Retinal pigment epithelial cell (primary cell): Measurements from ENCODE around the gene ZIC1.

Experiments
- DNase-seq: peaks from one replicate; pipeline ENCODE4 v3.0.0-alpha.2; 2010; ENCODE audit warnings: low read depth
- H3K4me3 ChIP-seq: 2 replicates; pipeline ENCODE4 v1.5.1; 2011; ENCODE audit warnings: mild to moderate bottlenecking, low read length, control low read depth, moderate library complexity
- TF ChIP-seq, protein P1 (sequence below): conservative IDR thresholded peaks from 2 replicates; pipeline ENCODE4 v1.5.1; 2011; ENCODE audit warnings: low read depth, low read length, control low read depth, inconsistent platforms

The ZIC1 gene

DNA sequence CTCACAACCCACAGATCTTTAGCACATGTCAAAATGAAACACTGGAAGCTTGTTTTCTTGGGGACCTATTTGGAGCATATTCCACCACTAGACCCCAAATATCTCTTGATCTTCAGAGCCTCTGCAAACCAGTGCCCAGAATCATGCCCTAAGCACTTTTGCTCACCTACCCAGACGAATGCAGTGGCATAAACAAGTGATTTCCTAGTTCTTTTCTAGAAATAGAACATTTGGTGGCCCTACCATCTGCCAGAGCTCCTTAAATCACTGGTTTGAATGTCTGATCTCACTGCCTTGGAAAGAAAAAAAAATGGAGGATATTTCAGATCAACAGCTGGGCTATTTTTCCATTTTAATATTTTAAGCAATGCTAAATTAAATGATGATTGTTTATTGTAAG, 8.2 kb upstream of the ZIC1 start:
- no peak for DNase-seq
- H3K4me3 ChIP-seq: no peak overlapping the region
- TF ChIP-seq, protein P1, sequence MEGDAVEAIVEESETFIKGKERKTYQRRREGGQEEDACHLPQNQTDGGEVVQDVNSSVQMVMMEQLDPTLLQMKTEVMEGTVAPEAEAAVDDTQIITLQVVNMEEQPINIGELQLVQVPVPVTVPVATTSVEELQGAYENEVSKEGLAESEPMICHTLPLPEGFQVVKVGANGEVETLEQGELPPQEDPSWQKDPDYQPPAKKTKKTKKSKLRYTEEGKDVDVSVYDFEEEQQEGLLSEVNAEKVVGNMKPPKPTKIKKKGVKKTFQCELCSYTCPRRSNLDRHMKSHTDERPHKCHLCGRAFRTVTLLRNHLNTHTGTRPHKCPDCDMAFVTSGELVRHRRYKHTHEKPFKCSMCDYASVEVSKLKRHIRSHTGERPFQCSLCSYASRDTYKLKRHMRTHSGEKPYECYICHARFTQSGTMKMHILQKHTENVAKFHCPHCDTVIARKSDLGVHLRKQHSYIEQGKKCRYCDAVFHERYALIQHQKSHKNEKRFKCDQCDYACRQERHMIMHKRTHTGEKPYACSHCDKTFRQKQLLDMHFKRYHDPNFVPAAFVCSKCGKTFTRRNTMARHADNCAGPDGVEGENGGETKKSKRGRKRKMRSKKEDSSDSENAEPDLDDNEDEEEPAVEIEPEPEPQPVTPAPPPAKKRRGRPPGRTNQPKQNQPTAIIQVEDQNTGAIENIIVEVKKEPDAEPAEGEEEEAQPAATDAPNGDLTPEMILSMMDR: no peak

DNA sequence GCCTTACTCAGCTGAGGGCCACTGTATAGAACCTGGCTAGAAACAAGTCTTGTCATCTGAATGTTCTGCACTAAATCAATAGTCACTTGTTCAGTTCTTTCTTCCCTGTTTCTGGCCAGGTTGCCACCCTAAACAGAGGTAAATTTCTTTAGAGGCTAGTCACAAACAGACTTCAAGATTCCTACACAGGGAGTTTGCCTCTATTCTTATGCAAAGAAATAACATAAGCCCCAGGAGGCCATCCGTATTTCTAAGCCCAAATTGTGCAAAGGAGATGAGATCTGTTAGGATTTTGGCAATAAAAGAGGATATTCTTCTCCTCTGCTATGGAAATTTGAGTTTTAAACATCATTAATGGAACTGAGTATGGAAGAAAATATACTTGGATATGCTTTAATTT, 7.7 kb upstream of the ZIC1 start:
- TF ChIP-seq, protein P1: no peak
- DNase-seq: no peak
- no peak overlapping the region for H3K4me3 ChIP-seq

DNA sequence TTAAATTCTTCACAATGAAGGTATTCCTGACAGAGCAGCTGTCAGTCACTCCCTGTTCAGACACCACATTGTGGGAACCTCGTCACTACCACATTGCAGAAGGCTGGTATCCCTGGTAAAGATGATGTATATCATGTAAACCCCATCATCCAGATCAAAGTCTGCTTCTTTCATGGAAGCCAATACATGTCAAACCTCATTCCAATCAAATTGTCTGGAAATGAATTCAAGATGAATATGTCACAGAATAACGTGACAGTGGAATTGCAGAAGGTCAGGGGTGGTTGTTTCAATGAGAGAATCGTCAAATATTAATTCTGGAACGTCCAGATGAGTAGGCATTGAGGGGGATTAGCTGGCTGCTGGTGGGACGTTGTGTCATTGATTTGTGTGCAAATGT, 7.0 kb upstream of the ZIC1 start:
- TF ChIP-seq, protein P1: no peak

DNA sequence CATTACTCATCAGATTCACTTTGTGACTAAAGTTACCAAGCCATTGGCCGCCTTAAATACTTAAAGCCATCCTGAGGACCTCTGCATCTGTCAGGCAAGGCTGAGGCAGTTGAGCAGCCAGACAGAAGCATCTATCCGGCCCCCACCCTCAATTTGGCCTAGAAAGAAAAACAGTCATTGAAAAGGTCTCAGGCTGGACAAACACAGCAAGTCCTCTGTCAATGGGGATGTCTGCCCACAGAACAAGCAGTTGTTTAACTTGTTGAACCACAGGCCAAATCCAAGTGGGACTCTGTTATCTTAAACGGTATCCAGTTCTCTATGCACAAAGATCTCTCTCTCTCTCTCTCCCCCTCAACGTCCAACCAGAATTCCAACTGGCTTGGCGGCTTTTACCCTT, 5.7 kb upstream of the ZIC1 start:
- TF ChIP-seq, protein P1: no peak
- no peak for DNase-seq
- no peak overlapping the region for H3K4me3 ChIP-seq

More for the DNA sequence above, 7.0 kb upstream of the ZIC1 start:
- H3K4me3 ChIP-seq: no peak overlapping the region
- DNase-seq: no peak

DNA sequence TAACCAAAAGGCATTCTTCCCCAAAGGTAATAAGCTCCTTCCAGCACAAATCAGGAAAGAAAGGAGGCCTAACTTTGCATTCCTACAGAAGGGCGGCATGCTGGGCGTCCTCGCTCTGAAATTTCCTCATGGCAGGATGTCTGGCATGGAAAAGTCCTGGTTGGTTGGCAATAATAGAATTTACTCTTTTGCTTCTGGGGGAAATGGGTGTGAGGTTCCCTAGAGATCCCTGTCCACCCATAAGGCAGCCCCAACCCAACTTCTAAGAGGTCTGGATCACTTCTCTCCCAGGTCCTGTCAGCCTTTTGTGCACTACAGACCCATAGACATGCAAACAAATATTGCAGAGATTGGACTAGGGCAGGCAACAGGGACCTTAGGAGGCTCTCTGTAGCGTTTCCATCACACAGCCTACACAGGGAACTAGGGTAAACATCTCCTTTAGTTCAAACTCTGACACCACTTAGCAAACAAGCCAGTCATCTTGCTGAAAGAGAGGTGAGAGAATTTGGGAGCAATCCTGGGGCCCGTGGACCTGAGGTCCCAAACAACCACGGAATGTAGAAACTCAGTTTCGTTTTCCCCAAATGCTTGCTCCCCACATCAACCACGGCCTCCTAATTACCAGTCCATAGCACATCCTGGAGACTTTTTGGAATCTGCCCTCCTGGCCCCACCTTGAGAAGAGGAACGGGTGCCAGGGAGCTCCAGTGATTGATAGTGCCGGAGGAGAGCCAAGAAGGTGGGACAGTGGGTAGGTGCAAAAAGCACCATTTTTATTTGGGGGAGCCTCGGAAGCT, 5.0 kb upstream of the ZIC1 start:
- no peak overlapping the region for H3K4me3 ChIP-seq
- TF ChIP-seq, protein P1: no peak
- DNase-seq: no peak

DNA sequence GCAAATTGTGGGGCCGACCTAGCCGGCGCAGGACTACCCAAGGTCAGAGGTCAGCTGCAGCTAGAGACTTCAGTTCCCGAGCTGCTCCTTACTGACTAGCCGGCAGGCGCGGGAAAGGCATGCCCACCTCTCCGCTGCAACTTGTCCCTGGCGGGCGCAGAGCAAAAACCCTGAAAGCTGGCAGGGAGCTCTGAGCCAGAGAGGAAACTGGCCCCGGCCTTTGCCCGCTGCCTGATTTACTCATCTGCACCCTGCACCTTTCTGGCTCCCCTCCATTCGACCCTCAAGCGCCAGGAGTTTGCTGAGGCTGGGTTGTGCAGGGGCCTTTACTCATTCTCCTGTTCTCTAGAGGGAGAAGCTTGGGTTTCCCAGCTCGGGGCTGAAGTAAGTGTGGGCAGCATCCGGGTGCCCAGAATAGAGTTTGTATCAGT, 4.3 kb upstream of the ZIC1 start:
- no peak overlapping the region for H3K4me3 ChIP-seq
- TF ChIP-seq, protein P1: no peak

More for the DNA sequence above, 4.3 kb upstream of the ZIC1 start:
- DNase-seq: no peak
